ENCODE measurements around the gene TPK1.

The TPK1 gene

GRCh38 chr7:144513334-144513733 lies 322.5 kb downstream of the TPK1 start:
- Histone ChIP-seq H3K4me3 (ENCODE audit: low read depth, low read length) (no peak overlapping the region), H3K9me3 (ENCODE audit: severe bottlenecking) (no peaks in the 10 kb centered on the region), H3K27ac (no peak overlapping the region), H3K27me3 (ENCODE audit: insufficient read depth, low read depth, severe bottlenecking) (no peaks in the 10 kb centered on the region), H3K36me3 (no peaks in the 10 kb centered on the region)
- DNase-seq: peak; percentile 57
- TF ChIP-seq, protein P1, sequence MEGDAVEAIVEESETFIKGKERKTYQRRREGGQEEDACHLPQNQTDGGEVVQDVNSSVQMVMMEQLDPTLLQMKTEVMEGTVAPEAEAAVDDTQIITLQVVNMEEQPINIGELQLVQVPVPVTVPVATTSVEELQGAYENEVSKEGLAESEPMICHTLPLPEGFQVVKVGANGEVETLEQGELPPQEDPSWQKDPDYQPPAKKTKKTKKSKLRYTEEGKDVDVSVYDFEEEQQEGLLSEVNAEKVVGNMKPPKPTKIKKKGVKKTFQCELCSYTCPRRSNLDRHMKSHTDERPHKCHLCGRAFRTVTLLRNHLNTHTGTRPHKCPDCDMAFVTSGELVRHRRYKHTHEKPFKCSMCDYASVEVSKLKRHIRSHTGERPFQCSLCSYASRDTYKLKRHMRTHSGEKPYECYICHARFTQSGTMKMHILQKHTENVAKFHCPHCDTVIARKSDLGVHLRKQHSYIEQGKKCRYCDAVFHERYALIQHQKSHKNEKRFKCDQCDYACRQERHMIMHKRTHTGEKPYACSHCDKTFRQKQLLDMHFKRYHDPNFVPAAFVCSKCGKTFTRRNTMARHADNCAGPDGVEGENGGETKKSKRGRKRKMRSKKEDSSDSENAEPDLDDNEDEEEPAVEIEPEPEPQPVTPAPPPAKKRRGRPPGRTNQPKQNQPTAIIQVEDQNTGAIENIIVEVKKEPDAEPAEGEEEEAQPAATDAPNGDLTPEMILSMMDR (IDR thresholded peaks at IDR 0.05; ENCODE audit: low read depth, low read length): peak; percentile 75

- TF ChIP-seq, protein P1 (IDR thresholded peaks at IDR 0.05; ENCODE audit: low read depth, low read length): no peak
- Histone ChIP-seq H3K36me3 (no peaks in the 10 kb centered on the region), H3K27me3 (ENCODE audit: insufficient read depth, low read depth, severe bottlenecking) (no peaks in the 10 kb centered on the region), H3K4me3 (ENCODE audit: low read depth, low read length) (no peak overlapping the region), H3K27ac (no peak overlapping the region), H3K9me3 (ENCODE audit: severe bottlenecking) (peaks cover under 1% of the 10 kb centered on the region)
- DNase-seq: no peak
Measured at GRCh38 chr7:144510621-144511020, 325.2 kb downstream of the TPK1 start.

GRCh38 chr7:144508702-144509101 lies 327.2 kb downstream of the TPK1 start:
- no peak overlapping the region for H3K4me3 ChIP-seq (ENCODE audit: low read depth, low read length)
- no peak for DNase-seq
- TF ChIP-seq, protein P1 (IDR thresholded peaks at IDR 0.05; ENCODE audit: low read depth, low read length): no peak

GRCh38 chr7:144503215-144503614 lies 332.6 kb downstream of the TPK1 start:
- H3K27ac ChIP-seq: no peak overlapping the region
- H3K27me3 ChIP-seq (ENCODE audit: insufficient read depth, low read depth, severe bottlenecking): no peaks in the 10 kb centered on the region
- no peak overlapping the region for H3K4me3 ChIP-seq (ENCODE audit: low read depth, low read length)
- no peak for DNase-seq
- no peaks in the 10 kb centered on the region for H3K36me3 ChIP-seq
- peaks cover 4% of the 10 kb centered on the region for H3K9me3 ChIP-seq (ENCODE audit: severe bottlenecking)
- TF ChIP-seq, protein P1 (IDR thresholded peaks at IDR 0.05; ENCODE audit: low read depth, low read length): no peak

More at GRCh38 chr7:144508702-144509101, 327.2 kb downstream of the TPK1 start:
- Histone ChIP-seq H3K27me3 (ENCODE audit: insufficient read depth, low read depth, severe bottlenecking) (no peaks in the 10 kb centered on the region), H3K36me3 (no peaks in the 10 kb centered on the region), H3K27ac (no peak overlapping the region), H3K9me3 (ENCODE audit: severe bottlenecking) (peaks cover 4% of the 10 kb centered on the region)

GRCh38 chr7:144500225-144500624 lies 335.6 kb downstream of the TPK1 start:
- no peak for DNase-seq
- no peak overlapping the region for H3K27ac ChIP-seq
- no peaks in the 10 kb centered on the region for H3K9me3 ChIP-seq (ENCODE audit: severe bottlenecking)
- H3K4me3 ChIP-seq (ENCODE audit: low read depth, low read length): no peak overlapping the region
- H3K36me3 ChIP-seq: no peaks in the 10 kb centered on the region
- H3K27me3 ChIP-seq (ENCODE audit: insufficient read depth, low read depth, severe bottlenecking): no peaks in the 10 kb centered on the region
- TF ChIP-seq, protein P1 (IDR thresholded peaks at IDR 0.05; ENCODE audit: low read depth, low read length): no peak

DNA sequence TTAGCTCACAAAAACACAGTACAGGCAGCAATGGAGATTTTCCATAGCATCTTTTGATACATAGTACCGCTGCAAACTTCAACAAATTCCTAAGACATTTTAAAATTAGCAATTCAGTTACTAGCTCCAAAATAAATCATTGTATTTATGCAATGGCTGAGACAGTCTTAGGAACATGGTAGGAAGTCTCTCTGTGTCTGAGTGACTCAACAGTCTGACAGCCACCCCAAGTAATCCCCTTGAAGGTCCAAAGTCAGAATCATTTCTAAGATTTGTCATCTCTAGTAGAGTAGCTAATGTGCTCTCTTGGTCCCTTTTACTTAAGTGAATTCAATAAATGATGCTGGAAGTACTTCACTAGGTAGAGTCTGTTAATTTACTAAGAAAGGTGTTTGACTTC lies 338.6 kb downstream of the TPK1 start:
- no peak overlapping the region for H3K4me3 ChIP-seq (ENCODE audit: low read depth, low read length)
- no peak for DNase-seq
- no peaks in the 10 kb centered on the region for H3K9me3 ChIP-seq (ENCODE audit: severe bottlenecking)
- TF ChIP-seq, protein P1 (IDR thresholded peaks at IDR 0.05; ENCODE audit: low read depth, low read length): no peak
- H3K36me3 ChIP-seq: no peaks in the 10 kb centered on the region
- H3K27ac ChIP-seq: no peak overlapping the region
- H3K27me3 ChIP-seq (ENCODE audit: insufficient read depth, low read depth, severe bottlenecking): no peaks in the 10 kb centered on the region

All from WERI-Rb-1 (cell line).